Measurements from ENCODE around the gene SHC2.

Gene SHC2
- 0 to 0.58 (median 0.17) reads per million in 3 donors for total RNA-seq

GRCh38 chr19:460877-461720 is at the start of gene SHC2:
Gene SHC2 (minus strand): TSS chr19:461033. CDS start chr19:460996, 37 bp downstream.
- DNase-seq: no peak
- H3K4me1 ChIP-seq (ENCODE audit: control insufficient read depth, insufficient read depth, low read length, poor library complexity, severe bottlenecking): peaks cover 9% of the 10 kb centered on the region
- no peaks in the 10 kb centered on the region for H3K36me3 ChIP-seq (ENCODE audit: control insufficient read depth, insufficient read depth, low read length)
- no peaks in the 10 kb centered on the region for H3K9me3 ChIP-seq (ENCODE audit: control insufficient read depth, low read length)
- H3K27ac ChIP-seq (ENCODE audit: insufficient read depth, low read length, poor library complexity, severe bottlenecking): no peak within 1 kb of the TSS
- peak within 1 kb of the TSS; percentile 42 for H3K4me3 ChIP-seq (ENCODE audit: insufficient read depth, low read depth, low read length, poor library complexity, severe bottlenecking)
- H3K27me3 ChIP-seq (replicated peaks; ENCODE audit: control insufficient read depth, insufficient read depth, low read length, poor library complexity, severe bottlenecking): peaks cover 27% of the 10 kb centered on the region

- Histone ChIP-seq H3K9me3 (ENCODE audit: control insufficient read depth, low read length) (no peaks in the 10 kb centered on the region), H3K4me3 (ENCODE audit: insufficient read depth, low read depth, low read length, poor library complexity, severe bottlenecking) (peak overlapping the region; percentile 82), H3K36me3 (ENCODE audit: control insufficient read depth, insufficient read depth, low read length) (no peaks in the 10 kb centered on the region), H3K27ac (ENCODE audit: insufficient read depth, low read length, poor library complexity, severe bottlenecking) (peak overlapping the region; percentile 91), H3K4me1 (ENCODE audit: control insufficient read depth, insufficient read depth, low read length, poor library complexity, severe bottlenecking) (peaks cover 53% of the 10 kb centered on the region), H3K27me3 (replicated peaks; ENCODE audit: control insufficient read depth, insufficient read depth, low read length, poor library complexity, severe bottlenecking) (no peaks in the 10 kb centered on the region)
- DNase-seq: no peak
Observed at GRCh38 chr19:508204-509150, 47.6 kb upstream of the SHC2 start.

GRCh38 chr19:507286-508203 is 46.7 kb upstream of the SHC2 start, which contains the start of gene TPGS1:
Gene TPGS1 (plus strand): TSS chr19:507497. CDS start chr19:507507, 10 bp downstream.
- H3K36me3 ChIP-seq (ENCODE audit: control insufficient read depth, insufficient read depth, low read length): no peaks in the 10 kb centered on the region
- H3K27me3 ChIP-seq (replicated peaks; ENCODE audit: control insufficient read depth, insufficient read depth, low read length, poor library complexity, severe bottlenecking): no peaks in the 10 kb centered on the region
- no peaks in the 10 kb centered on the region for H3K9me3 ChIP-seq (ENCODE audit: control insufficient read depth, low read length)
- peak; percentile 61 to 83 (median 71) for DNase-seq
- H3K4me1 ChIP-seq (ENCODE audit: control insufficient read depth, insufficient read depth, low read length, poor library complexity, severe bottlenecking): peaks cover 49% of the 10 kb centered on the region
- peak within 1 kb of the TSS; percentile 82 for H3K4me3 ChIP-seq (ENCODE audit: insufficient read depth, low read depth, low read length, poor library complexity, severe bottlenecking)
- H3K27ac ChIP-seq (ENCODE audit: insufficient read depth, low read length, poor library complexity, severe bottlenecking): peak within 1 kb of the TSS; percentile 91

- DNase-seq: peak; percentile 84 to 94 (median 89)
- Histone ChIP-seq H3K4me1 (ENCODE audit: control insufficient read depth, insufficient read depth, low read length, poor library complexity, severe bottlenecking) (peaks cover 40% of the 10 kb centered on the region), H3K36me3 (ENCODE audit: control insufficient read depth, insufficient read depth, low read length) (no peaks in the 10 kb centered on the region), H3K27ac (ENCODE audit: insufficient read depth, low read length, poor library complexity, severe bottlenecking) (peak overlapping the region; percentile 91), H3K4me3 (ENCODE audit: insufficient read depth, low read depth, low read length, poor library complexity, severe bottlenecking) (peak overlapping the region; percentile 82), H3K9me3 (ENCODE audit: control insufficient read depth, low read length) (no peaks in the 10 kb centered on the region), H3K27me3 (replicated peaks; ENCODE audit: control insufficient read depth, insufficient read depth, low read length, poor library complexity, severe bottlenecking) (no peaks in the 10 kb centered on the region)
Observed at GRCh38 chr19:506404-507285, 45.8 kb upstream of the SHC2 start.

- no peak for DNase-seq
- H3K27ac ChIP-seq (ENCODE audit: insufficient read depth, low read length, poor library complexity, severe bottlenecking): no peak overlapping the region
- H3K4me1 ChIP-seq (ENCODE audit: control insufficient read depth, insufficient read depth, low read length, poor library complexity, severe bottlenecking): peaks cover 26% of the 10 kb centered on the region
- no peaks in the 10 kb centered on the region for H3K9me3 ChIP-seq (ENCODE audit: control insufficient read depth, low read length)
- no peak overlapping the region for H3K4me3 ChIP-seq (ENCODE audit: insufficient read depth, low read depth, low read length, poor library complexity, severe bottlenecking)
- H3K36me3 ChIP-seq (ENCODE audit: control insufficient read depth, insufficient read depth, low read length): no peaks in the 10 kb centered on the region
- H3K27me3 ChIP-seq (replicated peaks; ENCODE audit: control insufficient read depth, insufficient read depth, low read length, poor library complexity, severe bottlenecking): no peaks in the 10 kb centered on the region
Observed at GRCh38 chr19:504616-505015, 43.8 kb upstream of the SHC2 start.

GRCh38 chr19:501646-502045 is 40.8 kb upstream of the SHC2 start:
- H3K27ac ChIP-seq (ENCODE audit: insufficient read depth, low read length, poor library complexity, severe bottlenecking): no peak overlapping the region
- no peaks in the 10 kb centered on the region for H3K36me3 ChIP-seq (ENCODE audit: control insufficient read depth, insufficient read depth, low read length)
- H3K4me1 ChIP-seq (ENCODE audit: control insufficient read depth, insufficient read depth, low read length, poor library complexity, severe bottlenecking): peaks cover 15% of the 10 kb centered on the region
- H3K9me3 ChIP-seq (ENCODE audit: control insufficient read depth, low read length): no peaks in the 10 kb centered on the region
- H3K4me3 ChIP-seq (ENCODE audit: insufficient read depth, low read depth, low read length, poor library complexity, severe bottlenecking): no peak overlapping the region
- H3K27me3 ChIP-seq (replicated peaks; ENCODE audit: control insufficient read depth, insufficient read depth, low read length, poor library complexity, severe bottlenecking): peaks cover 13% of the 10 kb centered on the region
- no peak for DNase-seq

- Histone ChIP-seq H3K27me3 (replicated peaks; ENCODE audit: control insufficient read depth, insufficient read depth, low read length, poor library complexity, severe bottlenecking) (peaks cover 13% of the 10 kb centered on the region), H3K36me3 (ENCODE audit: control insufficient read depth, insufficient read depth, low read length) (no peaks in the 10 kb centered on the region), H3K4me1 (ENCODE audit: control insufficient read depth, insufficient read depth, low read length, poor library complexity, severe bottlenecking) (peaks cover 18% of the 10 kb centered on the region), H3K9me3 (ENCODE audit: control insufficient read depth, low read length) (no peaks in the 10 kb centered on the region), H3K27ac (ENCODE audit: insufficient read depth, low read length, poor library complexity, severe bottlenecking) (no peak overlapping the region), H3K4me3 (ENCODE audit: insufficient read depth, low read depth, low read length, poor library complexity, severe bottlenecking) (no peak overlapping the region)
- no peak for DNase-seq
Observed at GRCh38 chr19:498977-499623, 38.3 kb upstream of the SHC2 start.

GRCh38 chr19:498511-498891 is 37.7 kb upstream of the SHC2 start:
- DNase-seq: no peak
- Histone ChIP-seq H3K4me1 (ENCODE audit: control insufficient read depth, insufficient read depth, low read length, poor library complexity, severe bottlenecking) (peaks cover 18% of the 10 kb centered on the region), H3K9me3 (ENCODE audit: control insufficient read depth, low read length) (no peaks in the 10 kb centered on the region), H3K27me3 (replicated peaks; ENCODE audit: control insufficient read depth, insufficient read depth, low read length, poor library complexity, severe bottlenecking) (peaks cover 13% of the 10 kb centered on the region), H3K36me3 (ENCODE audit: control insufficient read depth, insufficient read depth, low read length) (no peaks in the 10 kb centered on the region), H3K27ac (ENCODE audit: insufficient read depth, low read length, poor library complexity, severe bottlenecking) (no peak overlapping the region), H3K4me3 (ENCODE audit: insufficient read depth, low read depth, low read length, poor library complexity, severe bottlenecking) (no peak overlapping the region)
